ENCODE results near the gene ZNF574.

DNA sequence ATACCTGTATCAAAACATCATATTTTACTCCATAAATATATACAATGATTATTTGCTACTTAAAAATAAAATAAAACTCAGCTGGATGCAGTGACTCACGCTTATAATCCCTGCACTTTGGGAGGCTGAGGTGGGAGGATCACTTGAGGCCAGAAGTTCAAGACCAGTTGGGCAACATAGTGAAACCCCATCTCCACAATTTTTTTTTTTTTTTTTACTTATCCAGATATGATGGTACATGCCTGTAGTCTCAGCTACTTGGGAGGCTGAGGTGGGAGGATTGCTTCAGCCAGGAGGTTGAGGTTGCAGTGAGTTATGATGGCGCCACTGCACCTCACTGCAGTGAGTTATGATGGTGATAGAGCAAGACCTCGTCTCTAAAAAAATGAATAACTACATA is 33.9 kb downstream of the ZNF574 start:
- TF ChIP-seq, protein P1, sequence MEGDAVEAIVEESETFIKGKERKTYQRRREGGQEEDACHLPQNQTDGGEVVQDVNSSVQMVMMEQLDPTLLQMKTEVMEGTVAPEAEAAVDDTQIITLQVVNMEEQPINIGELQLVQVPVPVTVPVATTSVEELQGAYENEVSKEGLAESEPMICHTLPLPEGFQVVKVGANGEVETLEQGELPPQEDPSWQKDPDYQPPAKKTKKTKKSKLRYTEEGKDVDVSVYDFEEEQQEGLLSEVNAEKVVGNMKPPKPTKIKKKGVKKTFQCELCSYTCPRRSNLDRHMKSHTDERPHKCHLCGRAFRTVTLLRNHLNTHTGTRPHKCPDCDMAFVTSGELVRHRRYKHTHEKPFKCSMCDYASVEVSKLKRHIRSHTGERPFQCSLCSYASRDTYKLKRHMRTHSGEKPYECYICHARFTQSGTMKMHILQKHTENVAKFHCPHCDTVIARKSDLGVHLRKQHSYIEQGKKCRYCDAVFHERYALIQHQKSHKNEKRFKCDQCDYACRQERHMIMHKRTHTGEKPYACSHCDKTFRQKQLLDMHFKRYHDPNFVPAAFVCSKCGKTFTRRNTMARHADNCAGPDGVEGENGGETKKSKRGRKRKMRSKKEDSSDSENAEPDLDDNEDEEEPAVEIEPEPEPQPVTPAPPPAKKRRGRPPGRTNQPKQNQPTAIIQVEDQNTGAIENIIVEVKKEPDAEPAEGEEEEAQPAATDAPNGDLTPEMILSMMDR (IDR thresholded peaks at IDR 0.05; ENCODE audit: extremely low read depth in 1 of 2, insufficient read depth in 1 of 2, low read depth in 1 of 2, low read length in 2 of 2) = no peak
- TF ChIP-seq POLR2AphosphoS5 (IDR thresholded peaks at IDR 0.05; ENCODE audit: insufficient read depth, low read depth, low read length) = no peak
- no peak for TF ChIP-seq EZH2 (IDR thresholded peaks at IDR 0.05; ENCODE audit: borderline replicate concordance, low read depth, low read length, severe bottlenecking)
- TF ChIP-seq POLR2A (IDR thresholded peaks at IDR 0.05; ENCODE audit: low read depth, low read length) = no peak

All from endothelial cell of umbilical vein (primary cell).